Kidney epithelial cell (primary cell): ENCODE results near the gene STAG2. TPM values are rescaled to one million over a fixed set of nuclear protein-coding genes. Genes with fewer than 3 reads are reported as not detected.
"Not testable (repeated sequence)": the region's sequence is repeated elsewhere in the genome, so short reads cannot be mapped to it uniquely, and the experiment has no call there.

Experiments
- DNase-seq: peaks from one replicate; pipeline ENCODE4 v3.0.0-alpha.2; 2010; ENCODE audit warnings: low read depth
- H3K27me3 ChIP-seq: 2 replicates; pipeline ENCODE4 v1.6.0; 2011; ENCODE audit warnings: low read length; ENCODE audit not compliant: control insufficient read depth, insufficient read depth
- H3K36me3 ChIP-seq: 2 replicates; pipeline ENCODE4 v1.5.1; 2011; ENCODE audit warnings: low read length; ENCODE audit not compliant: control insufficient read depth, insufficient read depth
- H3K4me3 ChIP-seq: 2 replicates; pipeline ENCODE4 v1.5.1; 2011; ENCODE audit warnings: low read depth, mild to moderate bottlenecking, control low read depth, low read length
- total RNA-seq: library from RNA; depleted of rRNA; stranded (reverse); fragments of >200 nt; gene quantifications from 2 replicates; pipeline ENCODE4 v1.2.3, GENCODE V29; 2015
- TF ChIP-seq, protein P1 (sequence below): IDR thresholded peaks from 2 replicates; pipeline ENCODE4 v1.5.1; 2011; ENCODE audit warnings: mild to moderate bottlenecking, moderate library complexity, low read length, control low read depth, inconsistent platforms; ENCODE audit not compliant: insufficient read depth, poor library complexity, severe bottlenecking

The STAG2 gene
- total RNA-seq, 1 donor from 2014 or later: 35.1 TPM

DNA sequence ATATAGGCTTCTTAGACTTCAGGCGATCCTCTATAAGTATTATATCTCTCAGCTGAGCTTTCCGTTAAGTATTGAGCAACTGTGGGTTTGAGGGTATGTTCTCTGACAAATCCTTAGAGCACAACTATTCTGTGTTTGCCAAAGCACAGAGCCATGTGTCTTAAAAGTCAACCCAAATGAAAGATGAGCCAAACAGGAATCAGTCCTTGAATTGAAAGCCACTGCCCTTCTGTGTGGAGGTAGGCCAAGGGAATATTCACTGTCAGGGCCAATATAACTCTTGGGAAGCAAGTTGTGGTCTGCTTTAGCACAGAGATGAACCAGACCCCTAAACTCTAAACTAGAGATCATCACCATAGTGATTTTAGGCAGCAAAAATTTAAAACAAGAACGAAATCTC is 164.0 kb downstream of the STAG2 start:
- Histone ChIP-seq H3K36me3 (no peaks in the 10 kb centered on the region), H3K27me3 (no peaks in the 10 kb centered on the region), H3K4me3 (no peak overlapping the region)
- TF ChIP-seq, protein P1, sequence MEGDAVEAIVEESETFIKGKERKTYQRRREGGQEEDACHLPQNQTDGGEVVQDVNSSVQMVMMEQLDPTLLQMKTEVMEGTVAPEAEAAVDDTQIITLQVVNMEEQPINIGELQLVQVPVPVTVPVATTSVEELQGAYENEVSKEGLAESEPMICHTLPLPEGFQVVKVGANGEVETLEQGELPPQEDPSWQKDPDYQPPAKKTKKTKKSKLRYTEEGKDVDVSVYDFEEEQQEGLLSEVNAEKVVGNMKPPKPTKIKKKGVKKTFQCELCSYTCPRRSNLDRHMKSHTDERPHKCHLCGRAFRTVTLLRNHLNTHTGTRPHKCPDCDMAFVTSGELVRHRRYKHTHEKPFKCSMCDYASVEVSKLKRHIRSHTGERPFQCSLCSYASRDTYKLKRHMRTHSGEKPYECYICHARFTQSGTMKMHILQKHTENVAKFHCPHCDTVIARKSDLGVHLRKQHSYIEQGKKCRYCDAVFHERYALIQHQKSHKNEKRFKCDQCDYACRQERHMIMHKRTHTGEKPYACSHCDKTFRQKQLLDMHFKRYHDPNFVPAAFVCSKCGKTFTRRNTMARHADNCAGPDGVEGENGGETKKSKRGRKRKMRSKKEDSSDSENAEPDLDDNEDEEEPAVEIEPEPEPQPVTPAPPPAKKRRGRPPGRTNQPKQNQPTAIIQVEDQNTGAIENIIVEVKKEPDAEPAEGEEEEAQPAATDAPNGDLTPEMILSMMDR: no peak
- no peak for DNase-seq

DNA sequence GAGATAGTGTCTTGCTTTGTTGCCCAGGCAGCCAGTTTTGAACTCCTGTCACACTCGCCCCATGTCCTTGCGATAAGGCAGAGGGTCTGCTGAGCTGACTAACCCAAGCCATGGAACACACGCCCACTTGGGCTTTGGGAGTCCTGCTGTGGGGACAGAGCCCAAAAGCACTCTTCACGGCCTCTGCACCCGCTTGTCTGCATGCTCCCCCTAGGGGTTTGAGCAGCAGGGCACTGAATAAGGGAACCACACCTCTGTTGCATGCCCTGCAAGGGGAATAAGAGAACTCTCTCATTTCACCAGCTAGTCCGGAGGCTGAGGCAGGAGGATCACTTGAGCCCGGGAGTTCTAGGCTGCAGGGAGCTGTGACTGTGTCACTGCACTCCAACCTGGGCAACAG is 166.0 kb downstream of the STAG2 start:
- Histone ChIP-seq H3K27me3 (no peaks in the 10 kb centered on the region), H3K4me3 (no peak overlapping the region), H3K36me3 (no peaks in the 10 kb centered on the region)
- TF ChIP-seq, protein P1: no peak
- no peak for DNase-seq

DNA sequence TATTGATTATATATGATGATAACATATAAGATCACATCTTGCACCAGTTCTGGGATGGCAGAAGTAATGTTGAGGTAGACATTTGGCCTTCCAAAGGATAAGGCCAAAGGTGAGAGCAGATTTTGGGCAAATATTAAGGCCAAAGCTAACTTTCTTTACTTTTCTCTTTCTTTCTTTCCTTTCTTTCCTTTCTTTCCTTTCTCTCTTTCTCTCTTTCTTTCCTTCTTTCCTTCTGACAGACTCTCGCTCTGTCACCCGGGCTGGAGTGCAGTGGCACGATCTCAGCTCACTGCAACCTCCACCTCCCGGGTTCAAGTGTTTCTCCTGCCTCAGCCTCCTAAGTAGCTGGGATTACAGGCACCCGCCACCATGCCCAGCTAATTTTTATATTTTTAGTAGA is 170.9 kb downstream of the STAG2 start:
- H3K27me3 ChIP-seq, DNase-seq, H3K4me3 ChIP-seq, H3K36me3 ChIP-seq: not testable (repeated sequence)

DNA sequence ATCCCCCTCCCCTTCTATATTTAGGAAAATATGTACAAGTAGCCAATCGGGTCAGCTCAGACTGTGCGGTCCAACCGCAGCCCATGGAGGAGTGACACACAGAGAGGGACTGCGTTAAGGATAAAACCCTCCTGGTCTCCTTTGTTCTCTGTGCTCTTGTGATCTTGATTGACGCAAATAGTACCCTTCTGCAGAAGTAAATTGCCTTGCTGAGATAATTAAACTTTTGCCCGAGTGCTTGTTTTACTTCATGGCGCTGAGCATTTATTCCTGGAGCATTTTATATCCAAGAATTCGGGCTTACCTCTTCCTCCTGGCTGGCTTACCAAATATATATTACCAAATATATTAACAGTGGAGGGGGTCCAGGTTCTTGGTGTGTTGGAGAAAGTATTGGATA is 184.2 kb downstream of the STAG2 start:
- Histone ChIP-seq H3K36me3 (no peaks in the 10 kb centered on the region), H3K4me3 (no peak overlapping the region), H3K27me3 (no peaks in the 10 kb centered on the region)
- DNase-seq: no peak
- TF ChIP-seq, protein P1: no peak

DNA sequence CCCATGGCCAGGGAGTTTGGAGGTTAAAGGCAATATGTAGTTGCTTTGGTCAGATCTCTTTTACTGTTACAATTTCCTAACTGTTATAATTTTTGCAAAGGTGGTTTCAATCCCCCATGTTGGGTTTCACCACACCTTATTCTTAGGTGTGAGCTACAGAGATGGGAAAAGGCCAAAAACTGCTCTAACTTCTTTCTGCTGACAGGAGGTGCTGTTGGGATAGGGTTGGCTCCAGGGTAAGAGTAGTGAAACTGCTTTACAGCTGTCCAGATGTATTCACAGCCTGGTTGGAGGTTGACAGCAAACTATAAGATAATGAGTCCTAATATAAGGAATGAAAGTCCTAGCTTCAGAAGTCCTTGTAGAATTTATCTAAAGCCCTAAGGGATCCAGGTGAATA is 189.7 kb downstream of the STAG2 start:
- Histone ChIP-seq H3K36me3 (no peaks in the 10 kb centered on the region), H3K27me3 (no peaks in the 10 kb centered on the region), H3K4me3 (no peak overlapping the region)
- no peak for DNase-seq
- TF ChIP-seq, protein P1: no peak

Other genes with a start within 250 kb of the STAG2 start
- gene THOC2, start 228.7 kb upstream of the STAG2 start, total RNA-seq: 42.7 and 52.1 TPM in 2 replicates
- gene XIAP, start 101.7 kb upstream of the STAG2 start, total RNA-seq: 31.3 and 40.8 TPM in 2 replicates